HepG2 (cell line): ENCODE measurements around the gene PRPSAP1. TPM values are rescaled to one million over a fixed set of nuclear protein-coding genes. Genes with fewer than 3 reads are reported as not detected.

ENCODE experiments used
- ATAC-seq: fragments of 200-7000 bp; cut with Tn5 transposase; 3 replicates; pipeline ENCODE4 v1.9.1; 2020; ENCODE audit warnings: mild to moderate bottlenecking, moderate library complexity
- BruUV-seq: library from RNA; stranded (reverse); fragments of 400-500 nt; replicated peaks from 2 replicates; lab custom pipeline; 2021; lab: Mats Ljungman, UMichigan
- CTCF ChIA-PET: fragments of 300-600 bp; formaldehyde crosslinking; extraction: SDS; loops from one replicate; lab custom pipeline; 2021; ENCODE audit warnings: low total read pairs, inconsistent platforms, low intra/inter-chr PET ratio; lab: Yijun Ruan, JAX
- POLR2A ChIA-PET: fragments of 350-600 bp; sonication (Branson Sonifier 250); formaldehyde crosslinking; loops from one replicate; lab custom pipeline; 2020; ENCODE audit warnings: antibody characterized with exemption, inconsistent platforms; lab: Yijun Ruan, JAX
- DNase-seq: peaks from one replicate; pipeline ENCODE4 v3.0.0-alpha.2; 2015; ENCODE audit warnings: low spot score
- FAIRE-seq: peaks from 3 replicates; lab custom pipeline; 2011; peaks lifted over from hg19 to GRCh38; lab: Jason Lieb, UNC
- H2AFZ ChIP-seq: one replicate; pipeline ENCODE4 v1.6.1; 2011; ENCODE audit warnings: low read length, inconsistent platforms
- H3K27ac ChIP-seq: fragments of 300-600 bp; 3 replicates; pipeline ENCODE4 v1.8.0; 2011; ENCODE audit warnings: mixed run types, mild to moderate bottlenecking, mixed read lengths, low read length, inconsistent platforms; ENCODE audit not compliant: insufficient read depth; ENCODE audit errors: extremely low read length
- H3K27me3 ChIP-seq, 2 experiments: fragments of 200-600 bp in 1 of 2; 2 replicates in 1 of 2; 3 replicates in 1 of 2; pipeline versions ENCODE4 v1.6.0 to v1.8.0; 2011; ENCODE audit warnings: low read length in 2 of 2, mild to moderate bottlenecking in 2 of 2, moderate library complexity in 2 of 2, inconsistent platforms in 1 of 2; ENCODE audit not compliant: insufficient read depth in 2 of 2, control insufficient read depth in 1 of 2
- H3K36me3 ChIP-seq, 2 experiments: fragments of 200-600 bp in 1 of 2; replicated peaks in 1 of 2; 2 replicates in 1 of 2; 3 replicates in 1 of 2; pipeline versions ENCODE4 v1.5.1 to v1.8.0; 2011; ENCODE audit warnings: low read length in 2 of 2, inconsistent platforms in 1 of 2; ENCODE audit not compliant: insufficient read depth in 2 of 2, control insufficient read depth in 1 of 2
- H3K4me1 ChIP-seq: 2 replicates; pipeline ENCODE4 v1.5.1; 2012; ENCODE audit warnings: low read length, inconsistent platforms; ENCODE audit not compliant: insufficient read depth
- H3K4me2 ChIP-seq: 2 replicates; pipeline ENCODE4 v1.6.0; 2011; ENCODE audit warnings: low read depth, low read length, inconsistent platforms
- H3K4me3 ChIP-seq, 3 experiments: fragments of 200-600 bp in 1 of 3; sonication (generic), shearing (Covaris generic) in 1 of 3; replicated peaks in 1 of 3; 2 replicates each; pipeline ENCODE4 v1.5.1; 2011 to 2016; ENCODE audit warnings: low read length in 3 of 3, inconsistent platforms in 2 of 3, low read depth in 2 of 3, mild to moderate bottlenecking in 2 of 3, control low read depth in 1 of 3, mixed read lengths in 1 of 3; ENCODE audit not compliant: insufficient read depth in 1 of 3
- H3K79me2 ChIP-seq: one replicate; pipeline ENCODE4 v1.6.1; 2011; ENCODE audit warnings: low read length, inconsistent platforms; ENCODE audit not compliant: insufficient read depth
- H3K9ac ChIP-seq: 2 replicates; pipeline ENCODE4 v1.6.0; 2011; ENCODE audit warnings: mild to moderate bottlenecking, low read depth, low read length, inconsistent platforms; ENCODE audit not compliant: insufficient read depth
- H3K9me3 ChIP-seq: 2 replicates; pipeline ENCODE4 v1.5.1; 2012; ENCODE audit warnings: mild to moderate bottlenecking, low read length
- H4K20me1 ChIP-seq: 2 replicates; pipeline ENCODE4 v1.6.0; 2011; ENCODE audit warnings: inconsistent platforms, mild to moderate bottlenecking, low read length, moderate library complexity; ENCODE audit not compliant: insufficient read depth
- CHCHD3 ChIP-seq: sonication (generic); formaldehyde crosslinking; IDR thresholded peaks from 2 replicates; pipeline ENCODE4 v1.8.0; 2022; ENCODE audit warnings: mild to moderate bottlenecking, missing genetic modification reagents, moderate library complexity
- EED ChIP-seq: sonication (generic); formaldehyde crosslinking; IDR thresholded peaks from 2 replicates; pipeline ENCODE4 v1.5.0; 2020; ENCODE audit warnings: mild to moderate bottlenecking, missing genetic modification reagents
- MYNN ChIP-seq: sonication (generic); formaldehyde crosslinking; IDR thresholded peaks from 2 replicates; pipeline ENCODE4 v1.4.0; 2020; ENCODE audit warnings: mild to moderate bottlenecking, low read depth, missing genetic modification reagents
- PLSCR1 ChIP-seq: sonication (generic); formaldehyde crosslinking; IDR thresholded peaks from 2 replicates; pipeline ENCODE4 v1.5.0; 2020; ENCODE audit warnings: missing genetic modification reagents, mild to moderate bottlenecking, borderline replicate concordance
- WGBS: methylation state at CpG from one replicate; pipeline ENCODE4 v1.1.6; 2017; ENCODE audit warnings: low lambda C conversion rate; 5-methylcytosine and 5-hydroxymethylcytosine counted together
- in situ Hi-C: cut with HindIII; loops from 2 replicates; pipeline ENCODE4 v1.10.0; 2017; ENCODE audit warnings: low pct_unique_long_range_greater_than_20kb; ENCODE audit not compliant: extremely low pct_ligation_motif_present
- intact Hi-C: fragments of 100-400 bp; cut with micrococcal nuclease; formaldehyde crosslinking; loops from one replicate; pipeline ENCODE4 v1.10.0; 2022; ENCODE audit not compliant: unreplicated experiment
- polyA plus RNA-seq, 8 experiments: library from polyadenylated mRNA; depleted of rRNA in 3 of 8; stranded (reverse) in 7 of 8; unstranded in 1 of 8; fragments of >200 nt; fragmentation: Illumina TruSeq in 4 of 8; extraction: Trizol in 4 of 8; gene quantifications; 2 replicates each; pipeline versions ENCODE4 v1.2.1 to v1.2.3, GENCODE V29; 2011 to 2016; ENCODE audit warnings: low read depth in 4 of 8, missing spikeins in 1 of 8, mixed read lengths in 1 of 8; ENCODE audit not compliant: insufficient read depth in 1 of 8
- total RNA-seq, 5 experiments: library from RNA; depleted of rRNA; stranded (reverse); fragments of >200 nt; fragmentation: Illumina TruSeq; extraction: Trizol; gene quantifications; 2 replicates each; pipeline ENCODE4 v1.2.3, GENCODE V29; 2016; ENCODE audit warnings: low read depth in 1 of 5
- TF ChIP-seq, protein P1 (sequence below): sonication (generic); formaldehyde crosslinking; IDR thresholded peaks from 2 replicates; pipeline ENCODE4 v1.5.1; 2020; ENCODE audit warnings: missing genetic modification reagents, mild to moderate bottlenecking, borderline replicate concordance
- TF ChIP-seq, protein P2 (sequence below): IDR thresholded peaks from 2 replicates; pipeline ENCODE4 v1.6.1; 2016; ENCODE audit warnings: low read depth, borderline replicate concordance

The PRPSAP1 gene
- total and polyA plus RNA-seq, 2 of the 13 experiments (the other 11 are each of a cell fraction or from before 2014, with no cell fraction given): 91.1 to 314 TPM

DNA sequence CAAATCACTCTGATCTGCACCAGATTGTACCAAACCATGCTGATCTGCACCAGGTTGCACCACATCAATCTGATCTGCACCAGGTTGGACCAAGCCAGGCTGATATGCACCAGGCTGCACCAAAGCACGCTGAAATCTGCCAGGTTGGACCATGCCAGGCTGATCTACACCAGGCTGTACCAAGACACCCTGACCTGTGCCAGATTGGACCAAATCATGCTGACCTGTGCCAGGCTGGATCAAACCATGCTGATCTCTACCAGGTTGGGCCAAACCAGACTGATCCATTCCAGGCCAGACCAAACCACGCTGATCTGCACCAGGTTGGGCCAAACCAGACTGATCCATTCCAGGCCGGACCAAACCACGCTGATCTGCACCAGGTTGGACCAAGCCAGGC, 61.1 kb downstream of the PRPSAP1 start:
- no peaks in the 10 kb centered on the region for H3K9me3 ChIP-seq
- intact Hi-C loops: no loop called here
- WGBS: 92% methylated on average over 3 of the region's 4 CpGs
- no peak for DNase-seq
- H3K4me1 ChIP-seq: no peaks in the 10 kb centered on the region
- no peak for FAIRE-seq
- no peak overlapping the region for H3K27ac ChIP-seq
- in situ Hi-C loops: no loop called here
- BruUV-seq: no TSS peak
- no peak overlapping the region for H3K9ac ChIP-seq
- H3K79me2 ChIP-seq: no peaks in the 10 kb centered on the region
- ChIA-PET CTCF (no interaction called here), POLR2A (no interaction called here)
- H3K36me3 ChIP-seq: peaks cover 6 to 7% of the 10 kb centered on the region in 2 experiments; a peak in 2 of 5 replicates
- TF ChIP-seq EED: peak; percentile 52; the same call in 1 of the 2 replicates
- TF ChIP-seq, protein P1, sequence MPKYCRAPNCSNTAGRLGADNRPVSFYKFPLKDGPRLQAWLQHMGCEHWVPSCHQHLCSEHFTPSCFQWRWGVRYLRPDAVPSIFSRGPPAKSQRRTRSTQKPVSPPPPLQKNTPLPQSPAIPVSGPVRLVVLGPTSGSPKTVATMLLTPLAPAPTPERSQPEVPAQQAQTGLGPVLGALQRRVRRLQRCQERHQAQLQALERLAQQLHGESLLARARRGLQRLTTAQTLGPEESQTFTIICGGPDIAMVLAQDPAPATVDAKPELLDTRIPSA (CRISPR knock-in tag): no peak
- no peak for TF ChIP-seq MYNN (CRISPR knock-in tag)
- TF ChIP-seq, protein P2, sequence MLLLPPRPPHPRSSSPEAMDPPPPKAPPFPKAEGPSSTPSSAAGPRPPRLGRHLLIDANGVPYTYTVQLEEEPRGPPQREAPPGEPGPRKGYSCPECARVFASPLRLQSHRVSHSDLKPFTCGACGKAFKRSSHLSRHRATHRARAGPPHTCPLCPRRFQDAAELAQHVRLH: no peak
- TF ChIP-seq CHCHD3 (CRISPR knock-in tag): no peak
- no peak for TF ChIP-seq PLSCR1
- H3K4me3 ChIP-seq: no peak overlapping the region
- no peaks in the 10 kb centered on the region for H4K20me1 ChIP-seq
- no peaks in the 10 kb centered on the region for H3K27me3 ChIP-seq
- ATAC-seq: no peak
- H2AFZ ChIP-seq: no peak overlapping the region
- H3K4me2 ChIP-seq: no peak overlapping the region
